HepG2 (cell line): Measurements from ENCODE around the gene RDH12. TPM values are rescaled to one million over a fixed set of nuclear protein-coding genes. Genes with fewer than 3 reads are reported as not detected.

ENCODE experiments used
- ATF6 ChIP-seq: sonication (generic); formaldehyde crosslinking; conservative IDR thresholded peaks from 2 replicates; pipeline ENCODE4 v1.4.0; 2020; ENCODE audit warnings: missing genetic modification reagents
- CAMTA2 ChIP-seq: sonication (generic); formaldehyde crosslinking; IDR thresholded peaks from 2 replicates; pipeline ENCODE4 v1.4.0; 2020; ENCODE audit warnings: mild to moderate bottlenecking, missing genetic modification reagents, borderline replicate concordance
- HDAC1 ChIP-seq: sonication (generic); formaldehyde crosslinking; IDR thresholded peaks from 2 replicates; pipeline ENCODE4 v1.5.1; 2020; ENCODE audit warnings: mild to moderate bottlenecking, missing genetic modification reagents
- HNF1A ChIP-seq, 2 experiments: sonication (generic) in 1 of 2; formaldehyde crosslinking in 1 of 2; IDR thresholded peaks; 2 replicates each; pipeline versions ENCODE4 v1.4.0 to v1.6.1; 2016 to 2020; ENCODE audit warnings: borderline replicate concordance in 1 of 2, low read depth in 1 of 2, mild to moderate bottlenecking in 1 of 2, missing genetic modification reagents in 1 of 2
- NFIC ChIP-seq: IDR thresholded peaks from 2 replicates; pipeline ENCODE4 v1.6.1; 2012; ENCODE audit warnings: mild to moderate bottlenecking, low read length, inconsistent platforms
- PHB2 ChIP-seq: fragments of 450-650 bp; IDR thresholded peaks from 2 replicates; pipeline ENCODE4 v1.6.1; 2018; ENCODE audit not compliant: partially characterized antibody
- RBM22 ChIP-seq: fragments of 200-400 bp; formaldehyde crosslinking; optimal IDR thresholded peaks from 2 replicates; pipeline ENCODE3; 2017; ENCODE audit warnings: mild to moderate bottlenecking, low read length, moderate library complexity
- SMAD1 ChIP-seq: sonication (generic); formaldehyde crosslinking; IDR thresholded peaks from 2 replicates; pipeline ENCODE4 v1.4.0; 2020; ENCODE audit warnings: missing genetic modification reagents, low read depth, mild to moderate bottlenecking, borderline replicate concordance
- ZFYVE20 ChIP-seq: sonication (generic); formaldehyde crosslinking; IDR thresholded peaks from 2 replicates; pipeline ENCODE4 v1.8.0; 2023; ENCODE audit warnings: low read depth, mild to moderate bottlenecking, moderate library complexity, missing genetic modification reagents, borderline replicate concordance
- ZNF205 ChIP-seq: IDR thresholded peaks from 2 replicates; pipeline ENCODE4 v1.6.1; 2018; ENCODE audit warnings: missing biosample characterization, missing genetic modification reagents
- ZNF234 ChIP-seq: sonication (generic); formaldehyde crosslinking; conservative IDR thresholded peaks from 2 replicates; pipeline ENCODE4 v1.5.1; 2020; ENCODE audit warnings: mild to moderate bottlenecking, missing genetic modification reagents
- ZNF335 ChIP-seq: sonication (generic); formaldehyde crosslinking; IDR thresholded peaks from 2 replicates; pipeline ENCODE4 v1.4.0; 2020; ENCODE audit warnings: missing genetic modification reagents
- ZNF367 ChIP-seq: sonication (generic); formaldehyde crosslinking; IDR thresholded peaks from 2 replicates; pipeline ENCODE4 v1.4.0; 2020; ENCODE audit warnings: missing genetic modification reagents, borderline replicate concordance
- ZNF383 ChIP-seq: sonication (generic); formaldehyde crosslinking; IDR thresholded peaks from 2 replicates; pipeline ENCODE4 v1.4.0; 2020; ENCODE audit warnings: missing genetic modification reagents, mild to moderate bottlenecking, borderline replicate concordance
- ZNF629 ChIP-seq: sonication (generic); formaldehyde crosslinking; conservative IDR thresholded peaks from 2 replicates; pipeline ENCODE4 v1.5.0; 2020; ENCODE audit warnings: missing genetic modification reagents
- ZNF7 ChIP-seq: IDR thresholded peaks from 2 replicates; pipeline ENCODE4 v1.6.1; 2016; ENCODE audit warnings: missing biosample characterization, missing genetic modification reagents
- ZNF879 ChIP-seq: sonication (generic); formaldehyde crosslinking; IDR thresholded peaks from 2 replicates; pipeline ENCODE4 v1.8.1; 2023; ENCODE audit warnings: missing genetic modification reagents
- ZUFSP ChIP-seq: sonication (generic); formaldehyde crosslinking; IDR thresholded peaks from 2 replicates; pipeline ENCODE4 v1.9.0; 2021; ENCODE audit warnings: missing genetic modification reagents, mild to moderate bottlenecking, borderline replicate concordance
- ZXDC ChIP-seq: sonication (generic); formaldehyde crosslinking; IDR thresholded peaks from 2 replicates; pipeline ENCODE4 v1.5.0; 2020; ENCODE audit warnings: mild to moderate bottlenecking, missing genetic modification reagents
- polyA plus RNA-seq, 8 experiments: library from polyadenylated mRNA; depleted of rRNA in 3 of 8; stranded (reverse) in 7 of 8; unstranded in 1 of 8; fragments of >200 nt; fragmentation: Illumina TruSeq in 4 of 8; extraction: Trizol in 4 of 8; gene quantifications; 2 replicates each; pipeline versions ENCODE4 v1.2.1 to v1.2.3, GENCODE V29; 2011 to 2016; ENCODE audit warnings: low read depth in 4 of 8, missing spikeins in 1 of 8, mixed read lengths in 1 of 8; ENCODE audit not compliant: insufficient read depth in 1 of 8
- total RNA-seq, 5 experiments: library from RNA; depleted of rRNA; stranded (reverse); fragments of >200 nt; fragmentation: Illumina TruSeq; extraction: Trizol; gene quantifications; 2 replicates each; pipeline ENCODE4 v1.2.3, GENCODE V29; 2016; ENCODE audit warnings: low read depth in 1 of 5

The RDH12 gene
- total and polyA plus RNA-seq, 2 of the 13 experiments (the other 11 are each of a cell fraction or from before 2014, with no cell fraction given), result 1.6 to 2.1 TPM

- TF ChIP-seq ZUFSP (CRISPR knock-in tag) (no peak), HDAC1 (CRISPR knock-in tag) (peak; percentile 48), ZNF335 (CRISPR knock-in tag) (peak; percentile 97), RBM22 (no peak), ATF6 (CRISPR knock-in tag) (no peak; the same call in 1 of the 2 replicates), ZXDC (CRISPR knock-in tag) (no peak), ZNF629 (CRISPR knock-in tag) (no peak), ZNF7 (no peak), ZNF879 (CRISPR knock-in tag) (no peak), PHB2 (no peak), HNF1A (IDR thresholded peaks at IDR 0.05; ENCODE audit: low read depth) (no peak), HNF1A (CRISPR knock-in tag; IDR thresholded peaks at IDR 0.05; ENCODE audit: borderline replicate concordance) (peak; percentile 34; the same call in 1 of the 2 replicates), ZNF383 (no peak), NFIC (no peak), ZNF367 (no peak), ZNF205 (CRISPR knock-in tag) (no peak), SMAD1 (CRISPR knock-in tag) (no peak), ZNF234 (no peak), ZFYVE20 (CRISPR knock-in tag) (no peak), CAMTA2 (CRISPR knock-in tag) (0 out of 2 replicates have a peak, but pooled peaks have one; percentile 28)
Observed at GRCh38 chr14:67695394-67695949, 6.2 kb upstream of the RDH12 start, which contains the start of gene RDH11 (continued).
